SK-N-SH (cell line): ENCODE data around the gene ALKBH8. TPM values are rescaled to one million over a fixed set of nuclear protein-coding genes. Genes with fewer than 3 reads are reported as not detected.

Source experiments
- CTCF ChIA-PET: fragments of 300-600, 350-600 bp; formaldehyde crosslinking; extraction: SDS; loops from one replicate; lab custom pipeline; 2021; lab: Yijun Ruan, JAX
- POLR2A ChIA-PET: fragments of 350-600 bp; sonication (Branson Sonifier 250); formaldehyde crosslinking; extraction: SDS; loops from one replicate; lab custom pipeline; 2020; ENCODE audit warnings: antibody characterized with exemption, inconsistent platforms; lab: Yijun Ruan, JAX
- DNase-seq: peaks from one replicate; pipeline ENCODE4 v3.0.0; 2012
- H2AFZ ChIP-seq: fragments of 200-600 bp; sonication (generic); 2 replicates; pipeline ENCODE4 v1.8.1; 2016; ENCODE audit warnings: antibody characterized with exemption, mild to moderate bottlenecking, low read depth
- H3F3A ChIP-seq: fragments of 200-600 bp; sonication (generic); replicated peaks from 2 replicates; pipeline ENCODE3; 2016; ENCODE audit warnings: antibody characterized with exemption, mild to moderate bottlenecking; ENCODE audit not compliant: insufficient read depth
- H3K27ac ChIP-seq, 2 experiments: fragments of 200-500 bp in 1 of 2; fragments of 200-600 bp in 1 of 2; sonication (Bioruptor generic) in 1 of 2; sonication (generic), shearing (Covaris generic) in 1 of 2; 2 replicates each; pipeline versions ENCODE4 v1.5.1 to v1.6.1; 2014 to 2016; ENCODE audit warnings: low read depth in 2 of 2, inconsistent platforms in 1 of 2, low read length in 1 of 2, mild to moderate bottlenecking in 1 of 2, mixed read lengths in 1 of 2
- H3K27me3 ChIP-seq: fragments of 200-600 bp; sonication (generic), shearing (Covaris generic); 2 replicates; pipeline ENCODE4 v1.6.1; 2016; ENCODE audit warnings: mixed run types; ENCODE audit not compliant: insufficient read depth
- H3K36me3 ChIP-seq, 2 experiments: fragments of 200-500 bp in 1 of 2; fragments of 200-600 bp in 1 of 2; sonication (Bioruptor generic) in 1 of 2; sonication (generic) in 1 of 2; replicated peaks in 1 of 2; 2 replicates each; pipeline versions ENCODE3 to v1.5.1; 2014 to 2016; ENCODE audit warnings: low read length in 1 of 2, mild to moderate bottlenecking in 1 of 2; ENCODE audit not compliant: insufficient read depth in 2 of 2, control insufficient read depth in 1 of 2
- H3K4me1 ChIP-seq, 2 experiments: fragments of 200-500 bp in 1 of 2; fragments of 200-600 bp in 1 of 2; sonication (Bioruptor generic) in 1 of 2; sonication (generic), shearing (Covaris generic) in 1 of 2; 2 replicates each; pipeline versions ENCODE4 v1.5.1 to v1.6.1; 2014 to 2016; ENCODE audit warnings: low read depth in 1 of 2, low read length in 1 of 2, mixed run types in 1 of 2; ENCODE audit not compliant: insufficient read depth in 2 of 2, control insufficient read depth in 1 of 2
- H3K4me2 ChIP-seq: fragments of 200-600 bp; sonication (generic), shearing (Covaris generic); 2 replicates; pipeline ENCODE4 v1.6.1; 2017; ENCODE audit warnings: mixed run types
- H3K4me3 ChIP-seq, 2 experiments: fragments of 200-500 bp in 1 of 2; fragments of 200-600 bp in 1 of 2; sonication (Bioruptor generic) in 1 of 2; sonication (generic), shearing (Covaris generic) in 1 of 2; 2 replicates each; pipeline versions ENCODE4 v1.5.1 to v1.8.1; 2014 to 2016; ENCODE audit warnings: low read depth in 2 of 2, inconsistent platforms in 1 of 2, low read length in 1 of 2, mild to moderate bottlenecking in 1 of 2, mixed read lengths in 1 of 2, moderate library complexity in 1 of 2
- H3K79me2 ChIP-seq: fragments of 200-600 bp; sonication (generic); 2 replicates; pipeline ENCODE4 v1.8.1; 2017; ENCODE audit warnings: mild to moderate bottlenecking; ENCODE audit not compliant: insufficient read depth
- H3K9ac ChIP-seq: fragments of 200-600 bp; sonication (generic); 2 replicates; pipeline ENCODE4 v1.6.1; 2017; ENCODE audit warnings: mixed run types
- H3K9me2 ChIP-seq: fragments of 200-600 bp; sonication (generic); 2 replicates; pipeline ENCODE4 v1.6.1; 2017; ENCODE audit warnings: mixed run types
- H3K9me3 ChIP-seq: fragments of 200-600 bp; sonication (generic); 2 replicates; pipeline ENCODE4 v1.6.1; 2017; ENCODE audit warnings: mixed run types, mild to moderate bottlenecking, moderate library complexity
- H4K20me1 ChIP-seq: fragments of 200-600 bp; sonication (generic); 2 replicates; pipeline ENCODE4 v1.6.1; 2017; ENCODE audit warnings: mild to moderate bottlenecking, mixed run types; ENCODE audit not compliant: insufficient read depth
- CHD2 ChIP-seq: fragments of 150-350 bp; IDR thresholded peaks from 2 replicates; pipeline ENCODE4 v1.6.1; 2018; ENCODE audit warnings: low read length; ENCODE audit not compliant: partially characterized antibody
- ELF1 ChIP-seq: IDR thresholded peaks from 2 replicates; pipeline ENCODE4 v1.4.0; 2012
- EZH2phosphoT487 ChIP-seq: fragments of 200-600 bp; sonication (generic); IDR thresholded peaks from 2 replicates; pipeline ENCODE4 v1.6.1; 2017; ENCODE audit warnings: low read depth, mixed run types, mild to moderate bottlenecking, antibody characterized with exemption, moderate library complexity, borderline replicate concordance
- FOXJ3 ChIP-seq: sonication (generic); formaldehyde crosslinking; IDR thresholded peaks from 2 replicates; pipeline ENCODE4 v1.5.1; 2020; ENCODE audit warnings: mild to moderate bottlenecking, missing genetic modification reagents
- FOXM1 ChIP-seq: IDR thresholded peaks from 2 replicates; pipeline ENCODE4 v1.4.0; 2012; ENCODE audit warnings: low read depth, mild to moderate bottlenecking
- GABPA ChIP-seq: IDR thresholded peaks from 2 replicates; pipeline ENCODE4 v1.4.0; 2012; ENCODE audit warnings: low read depth, mild to moderate bottlenecking
- GATA2 ChIP-seq: sonication (generic); formaldehyde crosslinking; IDR thresholded peaks from 2 replicates; pipeline ENCODE4 v1.5.0; 2020; ENCODE audit warnings: mild to moderate bottlenecking, missing genetic modification reagents
- MEF2A ChIP-seq: IDR thresholded peaks from 2 replicates; pipeline ENCODE4 v1.4.0; 2012; ENCODE audit warnings: low read depth, borderline replicate concordance
- MXI1 ChIP-seq: IDR thresholded peaks from 2 replicates; pipeline ENCODE4 v1.6.1; 2012; ENCODE audit warnings: mild to moderate bottlenecking, low read depth, low read length, improper control_type of control experiment
- NFIC ChIP-seq: IDR thresholded peaks from 2 replicates; pipeline ENCODE4 v1.4.0; 2012; ENCODE audit warnings: borderline replicate concordance
- POLR2AphosphoS5 ChIP-seq: IDR thresholded peaks from 2 replicates; pipeline ENCODE4 v1.6.1; 2012; ENCODE audit warnings: low read depth, low read length
- RAD21 ChIP-seq: IDR thresholded peaks from 2 replicates; pipeline ENCODE4 v1.6.1; 2012; ENCODE audit warnings: mild to moderate bottlenecking, low read length
- RXRA ChIP-seq: IDR thresholded peaks from 2 replicates; pipeline ENCODE4 v1.4.0; 2012; ENCODE audit warnings: low read depth, mild to moderate bottlenecking, borderline replicate concordance
- SMC3 ChIP-seq: IDR thresholded peaks from 2 replicates; pipeline ENCODE4 v1.6.1; 2012; ENCODE audit warnings: low read depth, low read length, improper control_type of control experiment
- YY1 ChIP-seq: IDR thresholded peaks from 2 replicates; pipeline ENCODE4 v1.4.0; 2012; ENCODE audit warnings: low read depth, mild to moderate bottlenecking
- WGBS: methylation state at CpG from one replicate; pipeline ENCODE4 v1.1.6; 2017; ENCODE audit warnings: low lambda C conversion rate; 5-methylcytosine and 5-hydroxymethylcytosine counted together
- polyA plus RNA-seq, 3 experiments: library from polyadenylated mRNA; depleted of rRNA; stranded (reverse); fragments of >200 nt; gene quantifications; 2 replicates each; pipeline ENCODE4 v1.2.3, GENCODE V29; 2012
- TF ChIP-seq, protein P1 (sequence below): IDR thresholded peaks from 2 replicates; pipeline ENCODE4 v1.4.0; 2012; ENCODE audit warnings: low read depth, borderline replicate concordance
- TF ChIP-seq, protein P2 (sequence below): IDR thresholded peaks from 2 replicates; pipeline ENCODE4 v1.6.1; 2012; ENCODE audit warnings: mild to moderate bottlenecking, low read depth, low read length, moderate library complexity
- TF ChIP-seq, protein P3 (sequence below): IDR thresholded peaks from 2 replicates; pipeline ENCODE4; 2012
- TF ChIP-seq, protein P4 (sequence below): fragments of 200-600 bp; sonication (generic); IDR thresholded peaks from 2 replicates; pipeline ENCODE4 v1.6.1; 2017; ENCODE audit warnings: antibody characterized with exemption, mild to moderate bottlenecking, moderate library complexity
- TF ChIP-seq, protein P5 (sequence below): IDR thresholded peaks from 2 replicates; pipeline ENCODE4 v1.4.0; 2012; ENCODE audit warnings: low read depth

Gene ALKBH8
- polyA plus RNA-seq, 1 of the 3 experiments (the other 2 are of a cell fraction), result 2.4 TPM

DNA sequence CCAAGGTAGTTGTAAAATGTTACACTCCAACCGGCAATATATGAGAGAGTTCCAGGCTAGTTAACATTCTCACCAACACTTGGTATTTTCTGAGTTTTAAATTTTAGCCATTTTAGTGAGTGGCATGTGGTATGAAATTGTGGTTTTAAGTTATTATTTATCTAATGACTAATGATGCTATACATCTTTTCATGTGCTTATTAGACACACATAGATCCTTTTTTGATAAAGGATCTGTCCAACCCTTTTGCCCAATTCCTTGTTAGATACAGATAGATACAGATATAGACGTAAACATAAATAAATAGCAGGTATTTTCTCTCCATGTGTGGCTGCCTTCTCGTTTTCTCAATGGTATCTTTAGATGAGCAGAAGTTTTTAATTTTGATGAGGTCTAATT lies 39.3 kb downstream of the ALKBH8 start:
- TF ChIP-seq MXI1 (no peak), ELF1 (no peak), FOXJ3 (no peak), POLR2AphosphoS5 (no peak)
- TF ChIP-seq, protein P1, sequence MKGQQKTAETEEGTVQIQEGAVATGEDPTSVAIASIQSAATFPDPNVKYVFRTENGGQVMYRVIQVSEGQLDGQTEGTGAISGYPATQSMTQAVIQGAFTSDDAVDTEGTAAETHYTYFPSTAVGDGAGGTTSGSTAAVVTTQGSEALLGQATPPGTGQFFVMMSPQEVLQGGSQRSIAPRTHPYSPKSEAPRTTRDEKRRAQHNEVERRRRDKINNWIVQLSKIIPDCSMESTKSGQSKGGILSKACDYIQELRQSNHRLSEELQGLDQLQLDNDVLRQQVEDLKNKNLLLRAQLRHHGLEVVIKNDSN, result no peak
- H3K9me3 ChIP-seq, result peaks cover 14% of the 10 kb centered on the region
- WGBS, result 86% methylated on average over 3 of the region's 3 CpGs
- no peak overlapping the region for H2AFZ ChIP-seq
- H4K20me1 ChIP-seq, result no peaks in the 10 kb centered on the region
- peaks cover 24 to 39% of the 10 kb centered on the region in 2 experiments for H3K36me3 ChIP-seq
- ChIA-PET CTCF (no interaction called here), POLR2A (no interaction called here)
- H3F3A ChIP-seq, result no peaks in the 10 kb centered on the region
- H3K27ac ChIP-seq, result no peak overlapping the region
- no peak overlapping the region for H3K4me2 ChIP-seq
- no peaks in the 10 kb centered on the region for H3K4me1 ChIP-seq
- no peak overlapping the region for H3K9ac ChIP-seq
- no peaks in the 10 kb centered on the region for H3K79me2 ChIP-seq
- no peaks in the 10 kb centered on the region for H3K27me3 ChIP-seq
- no peak for DNase-seq
- H3K9me2 ChIP-seq, result no peaks in the 10 kb centered on the region
- H3K4me3 ChIP-seq, result no peak overlapping the region

DNA sequence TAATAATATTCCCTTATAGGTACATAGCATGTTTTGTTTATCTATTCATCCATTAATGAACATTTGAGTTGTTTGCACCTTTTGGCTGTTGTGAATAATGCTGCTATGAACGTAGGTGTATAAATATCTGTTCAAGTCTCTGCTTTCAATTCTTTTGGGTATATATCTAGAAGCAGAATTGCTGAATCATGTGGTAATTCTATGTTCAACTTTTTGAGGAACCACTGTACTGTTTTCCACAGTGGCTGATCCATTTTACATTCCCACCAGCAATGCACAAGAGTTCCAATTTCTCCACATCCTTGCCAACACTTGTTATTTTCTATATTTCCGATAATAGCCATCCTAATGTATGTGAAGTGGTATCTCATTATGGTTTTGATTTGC lies 56.7 kb downstream of the ALKBH8 start:
- Histone ChIP-seq H3K9me3 (no peaks in the 10 kb centered on the region), H3K4me1 (no peaks in the 10 kb centered on the region; a peak in 1 of 4 replicates), H3K27ac (no peak overlapping the region), H3F3A (no peaks in the 10 kb centered on the region), H4K20me1 (no peaks in the 10 kb centered on the region), H3K4me2 (no peak overlapping the region), H3K4me3 (no peak overlapping the region), H2AFZ (no peak overlapping the region), H3K9ac (no peak overlapping the region), H3K79me2 (no peaks in the 10 kb centered on the region), H3K27me3 (no peaks in the 10 kb centered on the region)
- CTCF ChIA-PET, result no interaction called here
- WGBS, result 98% methylated on average over 2 of the region's 2 CpGs
- POLR2A ChIA-PET, result no interaction called here
- DNase-seq, result no peak
- no peak for TF ChIP-seq GATA2 (CRISPR knock-in tag)
- no peak for TF ChIP-seq RAD21
- TF ChIP-seq CHD2, result no peak
- TF ChIP-seq MXI1, result no peak
- TF ChIP-seq, protein P1, result no peak
- TF ChIP-seq, protein P2, sequence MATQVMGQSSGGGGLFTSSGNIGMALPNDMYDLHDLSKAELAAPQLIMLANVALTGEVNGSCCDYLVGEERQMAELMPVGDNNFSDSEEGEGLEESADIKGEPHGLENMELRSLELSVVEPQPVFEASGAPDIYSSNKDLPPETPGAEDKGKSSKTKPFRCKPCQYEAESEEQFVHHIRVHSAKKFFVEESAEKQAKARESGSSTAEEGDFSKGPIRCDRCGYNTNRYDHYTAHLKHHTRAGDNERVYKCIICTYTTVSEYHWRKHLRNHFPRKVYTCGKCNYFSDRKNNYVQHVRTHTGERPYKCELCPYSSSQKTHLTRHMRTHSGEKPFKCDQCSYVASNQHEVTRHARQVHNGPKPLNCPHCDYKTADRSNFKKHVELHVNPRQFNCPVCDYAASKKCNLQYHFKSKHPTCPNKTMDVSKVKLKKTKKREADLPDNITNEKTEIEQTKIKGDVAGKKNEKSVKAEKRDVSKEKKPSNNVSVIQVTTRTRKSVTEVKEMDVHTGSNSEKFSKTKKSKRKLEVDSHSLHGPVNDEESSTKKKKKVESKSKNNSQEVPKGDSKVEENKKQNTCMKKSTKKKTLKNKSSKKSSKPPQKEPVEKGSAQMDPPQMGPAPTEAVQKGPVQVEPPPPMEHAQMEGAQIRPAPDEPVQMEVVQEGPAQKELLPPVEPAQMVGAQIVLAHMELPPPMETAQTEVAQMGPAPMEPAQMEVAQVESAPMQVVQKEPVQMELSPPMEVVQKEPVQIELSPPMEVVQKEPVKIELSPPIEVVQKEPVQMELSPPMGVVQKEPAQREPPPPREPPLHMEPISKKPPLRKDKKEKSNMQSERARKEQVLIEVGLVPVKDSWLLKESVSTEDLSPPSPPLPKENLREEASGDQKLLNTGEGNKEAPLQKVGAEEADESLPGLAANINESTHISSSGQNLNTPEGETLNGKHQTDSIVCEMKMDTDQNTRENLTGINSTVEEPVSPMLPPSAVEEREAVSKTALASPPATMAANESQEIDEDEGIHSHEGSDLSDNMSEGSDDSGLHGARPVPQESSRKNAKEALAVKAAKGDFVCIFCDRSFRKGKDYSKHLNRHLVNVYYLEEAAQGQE, result no peak
- TF ChIP-seq MEF2A, result no peak
- TF ChIP-seq, protein P3, sequence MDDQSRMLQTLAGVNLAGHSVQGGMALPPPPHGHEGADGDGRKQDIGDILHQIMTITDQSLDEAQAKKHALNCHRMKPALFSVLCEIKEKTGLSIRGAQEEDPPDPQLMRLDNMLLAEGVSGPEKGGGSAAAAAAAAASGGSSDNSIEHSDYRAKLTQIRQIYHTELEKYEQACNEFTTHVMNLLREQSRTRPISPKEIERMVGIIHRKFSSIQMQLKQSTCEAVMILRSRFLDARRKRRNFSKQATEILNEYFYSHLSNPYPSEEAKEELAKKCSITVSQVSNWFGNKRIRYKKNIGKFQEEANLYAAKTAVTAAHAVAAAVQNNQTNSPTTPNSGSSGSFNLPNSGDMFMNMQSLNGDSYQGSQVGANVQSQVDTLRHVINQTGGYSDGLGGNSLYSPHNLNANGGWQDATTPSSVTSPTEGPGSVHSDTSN, result no peak
- TF ChIP-seq POLR2AphosphoS5, result no peak
- no peak for TF ChIP-seq SMC3
- no peak for TF ChIP-seq EZH2phosphoT487
- no peak for TF ChIP-seq FOXM1
- TF ChIP-seq YY1, result no peak
- TF ChIP-seq, protein P4, sequence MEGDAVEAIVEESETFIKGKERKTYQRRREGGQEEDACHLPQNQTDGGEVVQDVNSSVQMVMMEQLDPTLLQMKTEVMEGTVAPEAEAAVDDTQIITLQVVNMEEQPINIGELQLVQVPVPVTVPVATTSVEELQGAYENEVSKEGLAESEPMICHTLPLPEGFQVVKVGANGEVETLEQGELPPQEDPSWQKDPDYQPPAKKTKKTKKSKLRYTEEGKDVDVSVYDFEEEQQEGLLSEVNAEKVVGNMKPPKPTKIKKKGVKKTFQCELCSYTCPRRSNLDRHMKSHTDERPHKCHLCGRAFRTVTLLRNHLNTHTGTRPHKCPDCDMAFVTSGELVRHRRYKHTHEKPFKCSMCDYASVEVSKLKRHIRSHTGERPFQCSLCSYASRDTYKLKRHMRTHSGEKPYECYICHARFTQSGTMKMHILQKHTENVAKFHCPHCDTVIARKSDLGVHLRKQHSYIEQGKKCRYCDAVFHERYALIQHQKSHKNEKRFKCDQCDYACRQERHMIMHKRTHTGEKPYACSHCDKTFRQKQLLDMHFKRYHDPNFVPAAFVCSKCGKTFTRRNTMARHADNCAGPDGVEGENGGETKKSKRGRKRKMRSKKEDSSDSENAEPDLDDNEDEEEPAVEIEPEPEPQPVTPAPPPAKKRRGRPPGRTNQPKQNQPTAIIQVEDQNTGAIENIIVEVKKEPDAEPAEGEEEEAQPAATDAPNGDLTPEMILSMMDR, result no peak
- no peak for TF ChIP-seq NFIC
- TF ChIP-seq RXRA, result no peak
- no peak for TF ChIP-seq FOXJ3
- TF ChIP-seq GABPA, result no peak
- TF ChIP-seq, protein P5, sequence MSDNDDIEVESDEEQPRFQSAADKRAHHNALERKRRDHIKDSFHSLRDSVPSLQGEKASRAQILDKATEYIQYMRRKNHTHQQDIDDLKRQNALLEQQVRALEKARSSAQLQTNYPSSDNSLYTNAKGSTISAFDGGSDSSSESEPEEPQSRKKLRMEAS, result no peak
- TF ChIP-seq, all 33 proteins: peak for 0
- Histone ChIP-seq H3K36me3 (peaks cover 11 to 20% of the 10 kb centered on the region in 2 experiments), H3K9me2 (no peaks in the 10 kb centered on the region)
